A549 treated with Mapracorat at 1 μM for 4 hours (cell line): Measurements from ENCODE around the gene RNF10. TPM values are rescaled to one million over a fixed set of nuclear protein-coding genes. Genes with fewer than 3 reads are reported as not detected.

Experiments
- total RNA-seq: library from RNA; stranded (reverse); fragments of 200-300 nt; extraction: Qiagen RNA extraction; gene quantifications from 5 replicates; pipeline ENCODE4 v1.2.3, GENCODE V29; 2022

Gene RNF10
- total RNA-seq: 93.9 to 107 TPM (median 98.6 TPM) in 5 replicates

DNA sequence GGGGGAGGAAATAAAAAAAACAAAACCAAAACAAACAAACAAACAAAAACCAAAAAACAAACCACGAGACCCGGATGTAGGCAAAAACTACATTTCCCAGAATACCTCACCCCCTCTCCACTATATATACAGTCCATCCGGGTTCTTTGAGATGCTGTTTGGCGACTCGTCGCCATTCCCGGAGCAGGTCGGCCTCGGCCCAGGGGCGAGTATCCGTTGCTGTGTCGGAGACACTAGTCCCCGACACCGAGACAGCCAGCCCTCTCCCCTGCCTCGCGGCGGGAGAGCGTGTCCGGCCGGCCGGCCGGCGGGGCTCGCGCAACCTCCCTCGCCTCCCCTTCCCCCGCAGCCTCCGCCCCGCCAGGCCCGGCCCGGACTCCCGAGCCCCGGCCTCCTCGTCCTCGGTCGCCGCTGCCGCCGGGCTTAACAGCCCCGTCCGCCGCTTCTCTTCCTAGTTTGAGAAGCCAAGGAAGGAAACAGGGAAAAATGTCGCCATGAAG lies at the start of gene RNF10:
Gene RNF10, plus strand, starts transcription at position 154 of the 500 bp plus-strand sequence. CDS start 456 bp downstream, outside the sequence.

DNA sequence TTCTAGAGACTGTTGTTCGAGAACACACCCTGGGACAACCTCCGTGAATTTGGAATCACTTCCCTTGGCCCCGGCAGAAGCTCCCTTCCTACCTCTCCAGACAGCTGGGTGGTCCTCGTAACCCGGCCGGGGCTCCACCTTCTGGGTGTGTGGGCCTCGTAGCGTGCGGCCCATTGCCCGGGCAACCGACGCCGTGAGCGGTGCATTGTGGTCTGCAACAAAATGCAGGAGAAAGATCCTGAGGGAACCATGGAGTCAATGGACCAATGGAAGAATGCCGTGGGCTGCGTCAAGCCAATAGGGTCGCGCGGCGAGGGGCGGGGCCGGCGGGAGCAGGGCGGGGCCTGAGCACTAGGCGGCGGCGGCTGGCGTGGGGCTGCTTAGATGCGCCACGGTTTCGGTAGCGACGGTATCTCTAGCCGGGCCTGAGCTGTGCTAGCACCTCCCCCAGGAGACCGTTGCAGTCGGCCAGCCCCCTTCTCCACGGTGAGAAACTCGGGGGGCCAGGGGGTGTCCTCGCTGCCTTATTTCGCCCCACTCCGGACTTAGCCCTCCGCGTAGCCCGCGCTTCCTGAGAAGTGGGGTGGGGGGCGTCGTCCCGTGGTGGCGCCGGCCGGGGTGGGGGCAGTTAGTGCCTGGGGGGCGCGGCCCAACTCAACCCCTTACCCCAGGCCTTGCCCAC lies 38.3 kb upstream of the RNF10 start, which contains the start of gene DYNLL1:
Gene DYNLL1, plus strand, starts transcription at position 383 of the 682 bp plus-strand sequence. CDS start 309 bp downstream, outside the sequence.

DNA sequence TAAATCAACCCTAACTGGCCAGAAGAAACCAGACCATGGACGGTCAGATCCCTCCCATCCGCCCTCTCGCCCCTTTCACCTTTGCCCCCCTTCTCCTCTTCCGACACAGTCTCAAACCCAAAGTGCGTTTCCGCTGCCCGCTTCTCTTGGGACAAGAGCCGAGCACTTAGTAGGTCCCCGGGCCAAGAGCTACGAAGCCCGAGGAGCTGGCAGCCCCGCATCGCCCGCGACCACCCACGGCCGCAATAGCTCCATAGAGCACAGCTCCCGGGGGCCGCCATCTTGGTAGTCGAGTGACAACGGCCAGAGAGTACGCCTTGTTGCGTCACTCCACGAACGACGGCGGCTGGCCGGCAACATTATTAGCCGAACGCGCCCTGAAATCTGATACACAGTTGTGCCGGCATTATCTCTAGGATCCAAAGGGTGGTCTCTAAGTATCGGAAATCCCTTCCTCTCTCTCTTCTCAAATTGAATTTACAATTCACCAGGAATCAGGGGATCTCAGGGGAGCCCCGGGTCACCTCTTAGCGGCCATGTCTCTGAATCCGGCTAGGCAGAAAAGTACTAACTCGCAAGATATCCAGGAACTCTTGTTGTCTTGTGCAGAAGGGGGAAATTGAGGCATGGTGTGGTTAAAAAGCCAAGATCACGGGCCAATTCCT lies 5.2 kb upstream of the RNF10 start, which contains the start of gene COQ5:
Gene COQ5, minus strand, starts transcription at position 298 of the 665 bp plus-strand sequence. Its CDS starts 17 bp downstream, at position 281.

DNA sequence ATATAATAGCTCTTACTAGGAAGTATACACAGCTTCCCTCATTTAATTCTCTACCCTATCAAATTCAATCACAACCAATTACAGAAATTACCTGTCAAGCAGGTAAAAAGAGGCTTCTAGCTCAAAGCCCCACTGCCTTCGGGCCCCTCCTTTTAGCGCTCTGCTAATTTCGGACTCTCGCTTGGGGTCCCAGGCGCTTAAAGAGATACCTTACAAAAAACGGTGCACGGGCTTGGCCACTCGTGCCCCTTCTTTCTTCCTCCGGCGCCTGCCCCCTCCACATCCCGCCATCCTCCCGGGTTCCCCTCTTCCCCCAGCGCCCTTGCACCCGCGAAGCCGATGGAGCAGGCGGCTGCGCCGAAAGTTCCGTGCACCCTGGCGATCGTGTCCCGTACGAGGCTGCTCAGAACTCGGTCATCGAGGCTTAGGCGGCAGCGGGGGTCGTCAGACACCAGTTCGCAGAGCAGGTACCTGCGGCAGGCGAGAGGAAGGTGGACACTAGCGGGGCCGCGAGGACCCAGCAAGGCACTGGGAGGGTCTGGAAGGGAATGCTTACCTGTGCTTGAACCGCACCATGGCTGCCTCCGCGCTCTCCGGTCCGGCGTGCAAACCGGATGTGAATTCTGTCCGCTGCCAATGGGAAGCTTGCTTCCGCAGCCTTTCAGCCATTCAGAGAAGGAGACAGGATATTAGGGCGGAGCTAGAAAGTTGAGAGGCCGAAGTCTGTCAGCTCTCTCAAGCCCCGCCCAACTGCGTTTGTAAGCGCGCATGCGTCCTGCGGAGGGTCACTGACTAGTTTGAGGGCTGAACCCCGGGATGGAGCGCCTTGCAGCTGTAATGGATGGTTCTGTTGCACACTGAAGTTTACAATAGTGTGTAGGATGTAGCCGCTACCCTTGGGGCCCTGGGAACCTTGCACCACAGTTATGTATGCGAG lies 46.9 kb downstream of the RNF10 start, which contains the start of gene POP5:
Gene POP5, minus strand, starts transcription at position 616 of the 937 bp plus-strand sequence. Its CDS starts 40 bp downstream, at position 576.

Other genes starting within 250 kb of the RNF10 start
- not detected in 5 replicates for gene RNU4-2, start 242.5 kb upstream of the RNF10 start, total RNA-seq
- gene RNU4-1, start 241.1 kb upstream of the RNF10 start, total RNA-seq: not detected in 5 replicates
- 0.59 to 0.92 TPM (median 0.64 TPM) in 5 replicates for gene SIRT4, start 232.0 kb upstream of the RNF10 start, total RNA-seq
- not detected in 5 replicates for gene PLA2G1B, start 206.6 kb upstream of the RNF10 start, total RNA-seq
- gene MSI1, start 165.2 kb upstream of the RNF10 start, total RNA-seq: 0.89 to 1.8 TPM (median 1.4 TPM) in 5 replicates
- gene COX6A1, start 96.2 kb upstream of the RNF10 start, total RNA-seq: 758 to 876 TPM (median 847 TPM) in 5 replicates
- 73.8 to 79.7 TPM (median 75.5 TPM) in 5 replicates for gene TRIAP1, start 88.0 kb upstream of the RNF10 start, total RNA-seq
- 20.0 to 26.4 TPM (median 22.3 TPM) in 5 replicates for gene GATC, start 87.9 kb upstream of the RNF10 start, total RNA-seq
- gene SRSF9, start 64.6 kb upstream of the RNF10 start, total RNA-seq: 185 to 229 TPM (median 212 TPM) in 5 replicates
- gene DYNLL1, start 38.2 kb upstream of the RNF10 start, total RNA-seq: 544 to 693 TPM (median 587 TPM) in 5 replicates
- 26.9 to 30.4 TPM (median 28.1 TPM) in 5 replicates for gene COQ5, start 5.2 kb upstream of the RNF10 start, total RNA-seq
- gene POP5, start 47.0 kb downstream of the RNF10 start, total RNA-seq: 50.2 to 56.1 TPM (median 51.5 TPM) in 5 replicates
- 0.14 to 0.33 TPM (median 0.22 TPM) in 5 replicates for gene CABP1, start 106.3 kb downstream of the RNF10 start, total RNA-seq
- gene MLEC, start 152.8 kb downstream of the RNF10 start, total RNA-seq: 80.3 to 96.0 TPM (median 82.9 TPM) in 5 replicates
- 23.4 to 28.2 TPM (median 26.7 TPM) in 5 replicates for gene UNC119B, start 176.1 kb downstream of the RNF10 start, total RNA-seq
- gene ACADS, start 191.5 kb downstream of the RNF10 start, total RNA-seq: 8.5 to 13.0 TPM (median 11.0 TPM) in 5 replicates